ELF-1 (cell line): ENCODE results near the gene POR.

Experiments
- DNase-seq: peaks from one replicate; pipeline ENCODE4 v3.0.0-alpha.2; 2016; ENCODE audit warnings: low read depth, low spot score

Gene POR

DNA sequence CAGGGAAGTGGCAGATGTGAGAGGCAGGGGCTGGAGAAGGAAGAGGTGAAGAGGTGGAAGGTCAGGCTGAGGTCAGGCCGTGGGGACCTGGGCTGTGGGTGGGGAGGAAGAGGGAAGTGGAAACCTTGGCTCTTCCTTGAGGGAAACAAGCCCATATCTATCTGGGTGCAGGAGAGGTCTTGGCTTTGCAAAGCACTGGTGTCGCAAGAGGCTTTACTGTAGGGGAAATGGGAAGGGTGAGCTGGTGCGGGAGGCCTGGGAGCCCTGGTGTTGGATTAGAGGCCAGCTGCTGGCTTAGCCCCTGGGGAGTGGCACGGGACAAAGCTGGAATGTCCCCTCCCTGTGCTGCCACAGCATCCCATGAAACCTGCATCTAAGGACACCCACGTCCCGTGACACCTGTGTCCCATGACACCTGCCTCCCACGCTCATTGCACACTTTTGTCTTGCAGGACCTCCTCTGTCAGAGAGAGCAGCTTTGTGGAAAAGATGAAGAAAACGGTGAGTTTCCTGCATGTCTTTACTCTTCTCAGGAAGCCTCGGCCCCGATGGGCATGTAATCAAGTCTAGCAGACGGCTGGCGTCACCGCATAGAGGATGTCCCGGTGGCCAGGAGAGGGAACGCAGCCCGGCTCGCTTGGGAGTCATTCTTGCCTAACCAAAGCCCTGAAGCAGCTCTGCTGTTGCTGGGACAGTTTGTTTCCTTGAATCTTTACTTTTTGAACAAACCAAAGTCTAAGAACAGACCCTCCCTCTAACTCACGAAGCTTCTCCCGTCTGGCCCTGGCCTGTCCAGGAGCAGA is 57.2 kb downstream of the POR start:
- peak; percentile 46 for DNase-seq

DNA sequence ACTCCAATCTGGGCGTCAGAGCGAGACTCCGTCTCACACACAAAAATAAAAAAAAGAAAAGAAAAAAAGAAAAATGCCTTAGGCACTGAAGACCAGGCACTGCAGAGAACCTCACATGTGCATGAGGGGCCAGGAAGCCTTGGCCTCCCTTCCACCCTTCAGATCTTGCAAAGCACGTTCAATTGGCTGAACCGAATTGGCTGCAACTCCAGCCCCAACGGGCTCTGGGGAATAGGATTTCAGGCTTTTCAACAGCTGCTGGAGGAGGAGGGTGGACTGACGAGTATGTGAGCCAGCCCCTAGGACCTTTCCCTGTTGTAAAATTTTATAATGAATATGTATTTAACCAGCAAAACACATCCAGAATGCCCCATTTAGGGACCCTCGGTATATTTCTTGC is 62.8 kb downstream of the POR start:
- no peak for DNase-seq

DNA sequence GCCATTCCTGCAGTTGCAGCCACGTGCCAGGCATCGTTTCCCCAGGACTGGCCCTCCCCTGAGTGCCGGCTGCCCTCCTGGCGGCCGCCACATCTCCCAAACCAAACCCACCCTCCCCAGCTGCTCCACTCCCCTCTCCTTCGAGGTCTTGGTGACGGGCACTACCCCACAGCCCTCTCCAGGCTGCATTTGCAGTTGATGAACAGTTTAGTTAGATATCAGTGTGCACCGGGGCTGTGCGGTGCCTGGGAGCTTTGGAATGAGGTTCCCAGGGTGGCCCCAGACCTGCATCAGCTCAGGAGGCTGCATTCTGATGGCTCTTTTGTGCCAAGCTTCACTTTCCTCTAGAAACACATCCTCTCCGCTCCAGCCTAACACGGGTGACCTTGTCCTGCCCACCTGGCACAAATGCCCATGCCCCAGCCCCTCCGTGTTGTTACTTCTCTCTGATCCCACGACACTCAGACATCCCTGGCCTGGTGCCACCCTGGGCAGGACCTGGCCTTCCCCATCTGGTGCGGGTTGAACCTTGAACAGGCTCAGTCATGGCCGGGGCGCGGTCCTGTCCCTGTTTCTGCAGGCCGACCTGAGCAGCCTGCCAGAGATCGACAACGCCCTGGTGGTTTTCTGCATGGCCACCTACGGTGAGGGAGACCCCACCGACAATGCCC is 64.9 kb downstream of the POR start:
- no peak for DNase-seq

DNA sequence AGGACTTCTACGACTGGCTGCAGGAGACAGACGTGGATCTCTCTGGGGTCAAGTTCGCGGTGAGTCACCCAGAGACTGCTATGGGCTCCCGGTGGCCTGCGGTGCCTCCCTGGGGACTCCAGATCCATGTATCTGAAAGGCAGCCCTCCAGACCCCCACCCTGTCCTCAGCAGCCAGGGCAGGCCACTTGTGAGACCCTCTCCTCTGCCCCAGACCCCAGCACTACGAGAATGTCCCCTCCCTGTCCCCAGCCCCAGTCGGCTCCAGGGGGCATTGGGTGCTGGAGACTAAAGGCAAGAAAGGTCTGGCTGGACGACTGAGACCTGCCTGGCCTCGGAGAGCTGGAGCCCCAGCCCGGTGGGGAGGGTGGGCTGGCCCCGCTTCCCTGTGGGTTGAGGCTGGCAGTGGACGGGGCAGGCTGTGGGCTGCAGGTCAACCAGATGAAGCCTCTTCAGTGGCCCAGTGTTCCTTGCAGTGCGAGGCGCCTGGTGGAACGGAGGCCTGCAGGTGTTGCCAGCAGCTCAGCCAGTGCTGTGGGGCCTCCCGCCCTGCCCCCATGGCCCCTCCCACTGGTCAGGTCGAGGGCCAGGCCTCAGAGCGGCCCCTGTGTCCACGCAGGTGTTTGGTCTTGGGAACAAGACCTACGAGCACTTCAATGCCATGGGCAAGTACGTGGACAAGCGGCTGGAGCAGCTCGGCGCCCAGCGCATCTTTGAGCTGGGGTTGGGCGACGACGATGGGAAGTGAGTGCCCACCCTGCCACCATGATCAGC is 65.7 kb downstream of the POR start:
- no peak for DNase-seq

DNA sequence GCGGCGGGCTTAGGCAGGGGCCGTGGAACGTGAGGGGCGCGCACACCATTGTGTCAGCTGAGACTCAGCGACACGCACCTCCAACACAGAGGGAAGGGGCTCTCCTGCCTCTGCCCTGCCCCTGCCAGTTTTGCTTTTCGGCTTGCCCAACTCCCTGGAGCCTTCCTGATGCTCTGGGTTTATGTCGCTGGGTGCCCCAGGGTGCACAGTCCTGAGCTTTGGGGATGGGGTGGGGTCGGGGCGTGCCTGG is 66.2 kb downstream of the POR start:
- DNase-seq, result no peak

DNA sequence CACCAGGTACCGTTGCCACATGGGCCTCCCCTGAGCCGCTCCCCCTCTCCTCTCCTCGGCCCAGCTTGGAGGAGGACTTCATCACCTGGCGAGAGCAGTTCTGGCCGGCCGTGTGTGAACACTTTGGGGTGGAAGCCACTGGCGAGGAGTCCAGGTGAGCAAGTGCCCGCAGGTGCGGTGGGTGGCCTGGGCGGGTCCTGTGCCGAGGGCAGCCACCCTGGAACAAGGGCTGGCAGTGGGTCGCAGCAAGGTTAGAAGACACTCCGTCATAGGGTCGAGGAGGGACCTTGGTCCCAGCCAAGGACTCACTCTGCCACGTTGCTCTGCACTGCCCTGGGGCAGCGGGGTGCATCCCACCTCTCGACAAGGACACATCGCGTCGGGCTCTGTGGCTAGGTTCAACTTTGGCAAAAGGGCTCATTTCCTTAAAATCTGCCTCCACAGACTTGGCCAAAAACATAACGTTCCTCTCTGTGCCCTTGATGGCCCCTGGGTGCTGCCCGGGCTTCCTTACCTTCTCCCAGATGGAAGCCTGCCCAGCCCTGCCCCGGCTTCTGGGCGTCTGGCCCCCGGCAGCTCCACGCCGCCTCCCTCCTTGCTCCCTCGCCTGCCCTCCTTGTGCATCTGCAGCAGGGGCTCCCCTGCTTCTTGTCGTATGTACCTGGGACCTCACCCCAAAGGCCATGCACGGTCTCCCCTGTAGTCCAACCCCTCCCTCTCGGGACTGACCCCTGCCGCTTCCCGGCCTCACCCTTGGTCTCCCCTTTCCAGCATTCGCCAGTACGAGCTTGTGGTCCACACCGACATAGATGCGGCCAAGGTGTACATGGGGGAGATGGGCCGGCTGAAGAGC is 66.7 kb downstream of the POR start:
- DNase-seq, result no peak

DNA sequence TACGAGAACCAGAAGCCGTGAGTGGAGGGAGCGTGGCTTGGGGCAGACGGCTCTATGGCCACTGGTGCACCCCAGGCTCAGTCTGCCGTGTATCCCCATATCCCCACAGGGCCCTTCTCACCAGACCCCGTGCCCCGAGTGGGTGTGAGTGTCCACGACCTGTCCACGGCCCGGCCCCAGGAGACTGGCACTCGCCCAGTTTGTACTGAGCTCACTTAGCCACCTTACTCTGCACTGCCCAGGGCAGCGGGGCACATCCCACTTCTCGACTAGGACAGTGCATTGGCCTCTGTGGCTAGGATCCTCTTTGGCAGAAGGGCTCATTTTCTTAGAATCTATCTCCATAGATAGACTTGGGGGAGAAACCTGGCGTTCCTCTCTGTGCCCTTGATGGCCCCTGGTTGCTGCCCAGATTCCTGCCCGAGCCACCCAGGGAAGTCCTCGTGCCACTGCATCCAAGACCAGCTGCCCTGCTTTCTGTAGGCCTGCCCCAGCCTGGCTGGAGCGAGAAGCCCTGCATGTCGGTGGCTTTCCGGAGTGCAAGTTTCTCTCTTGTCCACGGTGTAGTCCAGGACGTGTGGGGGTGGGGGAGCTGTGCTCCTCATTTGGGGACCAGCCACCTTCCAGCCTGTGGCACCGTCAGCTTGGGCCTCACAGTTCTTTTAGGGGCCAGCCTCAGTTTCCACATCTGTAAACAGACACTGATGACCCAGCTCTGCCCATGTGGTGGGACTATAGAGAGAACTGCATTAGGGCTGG is 67.5 kb downstream of the POR start:
- DNase-seq, result no peak

DNA sequence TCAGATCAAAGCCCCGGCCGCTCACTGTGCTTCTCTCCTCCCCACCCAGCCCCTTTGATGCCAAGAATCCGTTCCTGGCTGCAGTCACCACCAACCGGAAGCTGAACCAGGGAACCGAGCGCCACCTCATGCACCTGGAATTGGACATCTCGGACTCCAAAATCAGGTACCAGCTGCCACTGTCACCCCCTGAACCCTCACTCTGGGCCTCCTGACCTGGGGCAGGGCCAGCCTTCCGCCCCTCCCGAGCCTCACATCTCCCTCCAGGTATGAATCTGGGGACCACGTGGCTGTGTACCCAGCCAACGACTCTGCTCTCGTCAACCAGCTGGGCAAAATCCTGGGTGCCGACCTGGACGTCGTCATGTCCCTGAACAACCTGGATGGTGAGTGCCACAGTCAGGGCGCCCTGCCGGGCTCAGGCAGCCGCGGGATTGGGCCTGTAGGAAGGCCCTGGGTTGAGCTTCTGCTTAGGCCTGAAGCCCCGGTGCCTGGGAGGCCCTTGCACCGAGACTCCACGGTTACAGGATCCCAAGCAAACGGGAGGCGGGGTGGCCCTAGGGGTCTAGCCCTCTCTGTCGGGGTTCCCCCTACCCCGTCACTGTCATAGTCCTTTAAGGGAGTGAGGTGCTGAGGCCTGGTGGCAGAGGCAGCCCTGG is 68.6 kb downstream of the POR start:
- DNase-seq, result no peak

DNA sequence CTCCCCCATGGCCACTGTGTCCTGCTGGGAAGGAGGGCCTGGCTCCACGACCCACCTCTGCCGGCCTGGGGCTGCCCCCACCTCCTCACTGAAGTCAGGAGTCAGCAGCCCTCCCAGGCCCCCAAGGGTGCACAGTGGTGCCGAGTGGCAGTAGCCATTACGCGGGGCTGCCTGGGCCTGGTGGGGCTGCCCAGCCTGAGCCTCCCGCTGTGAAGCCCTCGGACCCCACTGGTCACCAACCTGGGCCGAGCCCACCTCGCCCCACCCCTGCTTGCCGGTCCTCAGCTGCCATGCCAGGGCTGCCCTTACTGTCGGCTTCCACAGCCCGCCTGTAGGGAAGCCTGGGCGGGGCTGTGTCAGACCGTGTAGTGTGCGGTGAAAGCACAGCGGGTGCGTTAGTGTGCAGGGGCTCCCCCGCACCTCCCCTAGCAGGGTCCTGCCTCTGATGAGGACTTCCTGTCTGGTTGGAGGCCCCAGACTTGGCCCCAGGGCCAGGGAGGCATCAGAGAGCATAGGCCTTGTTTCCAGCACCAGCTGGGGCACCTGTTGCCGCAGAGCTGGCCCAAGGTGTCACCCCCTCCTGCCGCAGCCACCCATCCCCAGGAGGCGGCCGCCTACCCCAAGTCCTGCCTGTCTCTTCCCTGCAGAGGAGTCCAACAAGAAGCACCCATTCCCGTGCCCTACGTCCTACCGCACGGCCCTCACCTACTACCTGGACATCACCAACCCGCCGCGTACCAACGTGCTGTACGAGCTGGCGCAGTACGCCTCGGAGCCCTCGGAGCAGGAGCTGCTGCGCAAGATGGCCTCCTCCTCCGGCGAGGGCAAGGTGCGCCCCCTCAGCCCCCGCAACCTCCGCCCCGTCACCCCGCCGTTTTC is 69.4 kb downstream of the POR start:
- DNase-seq, result no peak

DNA sequence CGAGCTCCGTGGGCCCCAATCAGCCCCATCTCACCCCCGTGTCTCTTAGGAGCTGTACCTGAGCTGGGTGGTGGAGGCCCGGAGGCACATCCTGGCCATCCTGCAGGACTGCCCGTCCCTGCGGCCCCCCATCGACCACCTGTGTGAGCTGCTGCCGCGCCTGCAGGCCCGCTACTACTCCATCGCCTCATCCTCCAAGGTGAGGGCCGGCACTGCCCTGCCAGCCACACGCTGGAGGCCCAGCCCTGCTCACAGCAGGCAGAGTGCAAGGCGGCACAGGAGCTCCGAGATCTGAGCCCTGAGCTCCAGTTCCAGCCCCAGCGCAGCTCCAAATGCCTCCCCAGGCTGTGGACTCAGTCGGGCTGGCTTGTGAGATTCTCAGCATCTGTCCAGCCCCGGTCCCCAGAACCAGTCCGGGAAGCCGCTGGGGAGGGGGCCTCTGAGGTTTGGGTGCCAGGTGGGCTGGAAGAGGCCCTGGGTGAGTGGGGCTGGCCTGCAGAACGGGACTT is 70.1 kb downstream of the POR start:
- DNase-seq, result no peak

DNA sequence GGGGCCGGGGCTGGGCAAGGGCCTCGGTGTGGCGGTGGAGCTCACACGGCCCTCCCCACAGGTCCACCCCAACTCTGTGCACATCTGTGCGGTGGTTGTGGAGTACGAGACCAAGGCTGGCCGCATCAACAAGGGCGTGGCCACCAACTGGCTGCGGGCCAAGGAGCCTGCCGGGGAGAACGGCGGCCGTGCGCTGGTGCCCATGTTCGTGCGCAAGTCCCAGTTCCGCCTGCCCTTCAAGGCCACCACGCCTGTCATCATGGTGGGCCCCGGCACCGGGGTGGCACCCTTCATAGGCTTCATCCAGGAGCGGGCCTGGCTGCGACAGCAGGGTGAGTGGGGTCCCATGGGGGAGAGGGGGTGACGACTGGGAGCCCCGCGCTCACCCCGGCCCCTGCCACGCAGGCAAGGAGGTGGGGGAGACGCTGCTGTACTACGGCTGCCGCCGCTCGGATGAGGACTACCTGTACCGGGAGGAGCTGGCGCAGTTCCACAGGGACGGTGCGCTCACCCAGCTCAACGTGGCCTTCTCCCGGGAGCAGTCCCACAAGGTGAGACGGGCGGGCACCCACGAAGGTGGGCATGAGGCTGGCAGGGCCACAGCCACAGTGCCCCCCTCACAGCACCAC is 70.7 kb downstream of the POR start:
- DNase-seq, result no peak

DNA sequence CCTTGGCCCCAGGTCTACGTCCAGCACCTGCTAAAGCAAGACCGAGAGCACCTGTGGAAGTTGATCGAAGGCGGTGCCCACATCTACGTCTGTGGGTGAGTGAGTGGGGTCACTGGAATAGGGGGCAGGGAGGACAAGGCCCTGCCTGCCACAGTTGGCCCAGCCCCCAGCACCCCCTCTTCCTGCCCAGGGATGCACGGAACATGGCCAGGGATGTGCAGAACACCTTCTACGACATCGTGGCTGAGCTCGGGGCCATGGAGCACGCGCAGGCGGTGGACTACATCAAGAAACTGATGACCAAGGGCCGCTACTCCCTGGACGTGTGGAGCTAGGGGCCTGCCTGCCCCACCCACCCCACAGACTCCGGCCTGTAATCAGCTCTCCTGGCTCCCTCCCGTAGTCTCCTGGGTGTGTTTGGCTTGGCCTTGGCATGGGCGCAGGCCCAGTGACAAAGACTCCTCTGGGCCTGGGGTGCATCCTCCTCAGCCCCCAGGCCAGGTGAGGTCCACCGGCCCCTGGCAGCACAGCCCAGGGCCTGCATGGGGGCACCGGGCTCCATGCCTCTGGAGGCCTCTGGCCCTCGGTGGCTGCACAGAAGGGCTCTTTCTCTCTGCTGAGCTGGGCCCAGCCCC is 71.3 kb downstream of the POR start:
- DNase-seq, result no peak

DNA sequence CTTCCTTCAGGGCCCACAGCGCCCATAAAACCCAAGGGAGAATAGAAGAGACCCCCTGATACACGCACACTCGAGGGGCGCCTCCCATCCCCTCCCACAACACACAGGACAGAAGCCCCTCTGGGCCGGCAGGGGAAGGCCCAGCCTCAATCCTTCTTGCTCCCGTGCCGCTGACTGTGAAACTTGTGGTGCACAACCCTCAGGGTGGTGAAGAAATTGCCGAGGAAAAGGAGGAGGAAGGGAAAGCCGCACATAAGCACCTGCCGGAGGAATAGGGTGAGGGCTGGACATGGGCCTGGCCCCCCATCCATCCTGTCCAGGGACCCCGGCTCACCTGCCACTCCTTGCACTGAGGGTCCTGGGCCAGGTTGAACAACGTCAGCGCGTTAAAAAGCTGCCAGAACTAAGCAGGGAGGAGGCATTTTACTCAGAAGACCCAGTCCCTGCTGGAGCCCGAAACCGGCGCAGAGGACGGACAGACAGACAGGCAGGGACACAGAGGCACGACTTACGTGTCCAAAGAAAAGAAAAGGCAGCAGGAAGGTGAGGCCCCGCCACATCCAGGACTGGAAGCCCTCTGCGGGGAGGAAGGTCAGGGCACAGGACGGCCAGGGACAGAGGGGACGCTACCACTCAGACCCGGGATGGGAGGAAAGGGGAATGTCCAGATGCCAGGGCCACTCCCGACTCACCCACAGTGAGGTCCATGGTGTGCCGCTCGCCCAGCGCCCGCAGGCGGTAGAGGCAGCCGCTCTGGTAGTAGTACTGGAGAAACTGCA is 72.3 kb downstream of the POR start:
- no peak for DNase-seq

DNA sequence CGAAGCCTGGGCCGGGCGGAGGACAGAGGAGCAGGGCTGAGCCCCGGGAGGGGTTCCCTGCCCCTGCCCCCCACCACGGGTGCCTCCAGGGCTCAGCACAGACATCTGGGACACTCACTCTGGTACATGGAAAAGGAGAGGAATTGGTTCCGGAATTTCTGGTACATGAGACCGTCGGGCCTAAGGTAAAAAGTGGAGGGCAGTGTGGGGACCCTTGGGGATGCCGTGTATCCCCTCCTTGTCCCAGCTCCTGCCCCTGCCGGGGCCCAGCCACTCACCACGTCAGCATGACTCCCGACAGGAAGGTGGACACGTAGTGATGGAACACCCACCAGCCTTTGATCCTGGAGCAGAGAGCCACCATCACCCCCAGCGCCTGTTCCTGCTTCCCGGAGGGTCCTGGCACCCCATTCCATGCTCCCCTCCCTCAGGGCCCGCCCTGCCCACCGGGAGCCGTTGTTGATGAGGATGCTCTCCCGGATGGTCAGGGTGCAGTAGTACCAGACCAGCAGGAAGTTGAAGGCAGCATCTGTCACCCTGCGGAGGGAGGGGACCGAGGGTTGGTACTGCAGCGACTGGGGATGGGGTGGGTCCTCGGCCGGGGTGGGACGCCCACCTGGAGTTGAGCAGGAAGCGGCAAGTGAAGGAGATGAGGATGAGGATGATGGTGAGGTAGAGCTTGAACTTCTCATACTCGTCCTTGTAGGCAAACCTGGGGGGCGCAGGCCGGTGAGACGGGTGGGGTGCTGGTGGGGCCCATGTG is 73.0 kb downstream of the POR start:
- no peak for DNase-seq

DNA sequence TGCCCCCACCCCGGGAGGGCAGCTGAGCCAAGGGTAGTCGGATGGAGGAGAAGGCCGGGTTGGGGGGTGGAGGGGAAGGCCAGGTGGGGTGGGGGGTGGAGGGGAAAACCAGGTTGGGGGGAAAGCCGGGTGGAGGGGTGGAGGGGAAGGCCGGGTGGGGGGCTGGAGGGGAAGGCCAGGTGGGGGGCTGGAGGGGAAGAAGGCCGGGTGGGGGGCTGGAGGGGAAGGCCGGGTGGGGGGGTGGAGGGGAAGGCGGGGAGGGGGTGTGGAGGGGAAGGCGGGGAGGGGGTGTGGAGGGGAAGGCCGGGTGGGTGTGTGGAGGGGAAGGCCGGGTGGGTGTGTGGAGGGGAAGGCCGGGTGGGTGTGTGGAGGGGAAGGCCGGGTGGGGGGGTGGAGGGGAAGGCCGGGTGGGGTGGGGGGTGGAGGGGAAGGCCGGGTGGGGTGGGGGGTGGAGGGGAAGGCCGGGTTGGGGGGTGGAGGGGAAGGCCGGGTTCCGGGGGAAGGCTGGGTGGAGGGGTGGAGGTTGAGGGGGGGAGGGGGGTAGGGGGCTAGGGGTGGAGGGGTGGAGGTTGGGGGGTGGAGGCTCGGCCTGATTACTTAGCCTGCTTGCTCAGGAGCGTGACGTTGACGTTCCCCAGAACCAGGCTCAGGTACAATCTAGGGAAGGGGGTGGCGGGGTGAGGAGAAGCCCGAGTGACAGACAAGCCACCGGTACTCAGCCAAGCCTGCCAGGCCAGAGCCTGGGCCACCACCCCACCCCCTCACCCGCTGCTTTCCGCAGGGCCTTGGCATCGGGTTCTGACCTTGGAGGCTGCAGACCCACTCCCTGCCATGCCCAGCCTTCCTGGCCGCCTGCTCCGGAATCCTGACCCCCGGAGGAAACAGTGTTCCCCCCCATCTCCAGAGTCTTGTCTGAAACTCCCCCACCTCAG is 73.9 kb downstream of the POR start:
- DNase-seq, result no peak
